Measurements from ENCODE around the gene CRK. TPM values are rescaled to one million over a fixed set of nuclear protein-coding genes. Genes with fewer than 3 reads are reported as not detected.
"Not testable (repeated sequence)": the region's sequence is repeated elsewhere in the genome, so short reads cannot be mapped to it uniquely, and the experiment has no call there.

CRK gene
- total RNA-seq, 1 donor = 109 TPM

GRCh38 chr17:1390432-1391367 lies 65.3 kb downstream of the CRK start:
- H3K36me3 ChIP-seq (ENCODE audit: insufficient read depth, low read length) = peaks cover 8% of the 10 kb centered on the region
- peaks cover 56% of the 10 kb centered on the region for H3K4me1 ChIP-seq (ENCODE audit: insufficient read depth, low read length)
- H3K27ac ChIP-seq (ENCODE audit: low read depth, low read length) = peak overlapping the region; percentile 56
- H3K27me3 ChIP-seq (ENCODE audit: insufficient read depth, low read length) = no peaks in the 10 kb centered on the region
- peaks cover 88% of the 10 kb centered on the region for H4K20me1 ChIP-seq (ENCODE audit: insufficient read depth, low read length)
- no peaks in the 10 kb centered on the region for H3K9me3 ChIP-seq (ENCODE audit: low read depth, low read length)
- H3K79me2 ChIP-seq (ENCODE audit: insufficient read depth, low read length) = peaks cover 100% of the 10 kb centered on the region
- no peak overlapping the region for H3K4me3 ChIP-seq (ENCODE audit: insufficient read depth, low read length)
- TF ChIP-seq CTCF (IDR thresholded peaks at IDR 0.05; ENCODE audit: extremely low read depth, low read depth, low read length) = no peak
- peak; percentile 26 for DNase-seq (ENCODE audit: insufficient read length, low spot score, missing footprints)
- H2AFZ ChIP-seq (ENCODE audit: low read length) = no peak overlapping the region
- H3K4me2 ChIP-seq (ENCODE audit: insufficient read depth, low read length) = peak overlapping the region; percentile 47

- H2AFZ ChIP-seq (ENCODE audit: low read length); H3K27ac ChIP-seq (ENCODE audit: low read depth, low read length); H3K9me3 ChIP-seq (ENCODE audit: low read depth, low read length); H3K4me2 ChIP-seq (ENCODE audit: insufficient read depth, low read length); H3K4me3 ChIP-seq (ENCODE audit: insufficient read depth, low read length); H3K27me3 ChIP-seq (ENCODE audit: insufficient read depth, low read length): not testable (repeated sequence)
- DNase-seq (ENCODE audit: insufficient read length, low spot score, missing footprints) = peak; percentile 21
- peaks cover 93% of the 10 kb centered on the region for H4K20me1 ChIP-seq (ENCODE audit: insufficient read depth, low read length)
- H3K4me1 ChIP-seq (ENCODE audit: insufficient read depth, low read length) = peaks cover 51% of the 10 kb centered on the region
- peaks cover 100% of the 10 kb centered on the region for H3K79me2 ChIP-seq (ENCODE audit: insufficient read depth, low read length)
- H3K36me3 ChIP-seq (ENCODE audit: insufficient read depth, low read length) = peaks cover 10% of the 10 kb centered on the region
Measured at GRCh38 chr17:1387490-1388227, 68.4 kb downstream of the CRK start.

- Histone ChIP-seq H3K4me1 (ENCODE audit: insufficient read depth, low read length) (peaks cover 42% of the 10 kb centered on the region), H4K20me1 (ENCODE audit: insufficient read depth, low read length) (peaks cover 89% of the 10 kb centered on the region), H3K36me3 (ENCODE audit: insufficient read depth, low read length) (peaks cover 10% of the 10 kb centered on the region), H3K79me2 (ENCODE audit: insufficient read depth, low read length) (peaks cover 99% of the 10 kb centered on the region), H3K27ac (ENCODE audit: low read depth, low read length) (peak overlapping the region; percentile 30)
- not testable (repeated sequence) for H3K27me3 ChIP-seq (ENCODE audit: insufficient read depth, low read length); H3K4me3 ChIP-seq (ENCODE audit: insufficient read depth, low read length); H3K9me3 ChIP-seq (ENCODE audit: low read depth, low read length); H2AFZ ChIP-seq (ENCODE audit: low read length); DNase-seq (ENCODE audit: insufficient read length, low spot score, missing footprints); H3K4me2 ChIP-seq (ENCODE audit: insufficient read depth, low read length)
Measured at GRCh38 chr17:1386675-1387190, 69.3 kb downstream of the CRK start.

GRCh38 chr17:1386265-1386664 lies 69.8 kb downstream of the CRK start:
- Histone ChIP-seq H3K36me3 (ENCODE audit: insufficient read depth, low read length) (peaks cover 10% of the 10 kb centered on the region), H3K27me3 (ENCODE audit: insufficient read depth, low read length) (no peaks in the 10 kb centered on the region), H3K4me3 (ENCODE audit: insufficient read depth, low read length) (no peak overlapping the region), H3K9me3 (ENCODE audit: low read depth, low read length) (no peaks in the 10 kb centered on the region), H3K4me1 (ENCODE audit: insufficient read depth, low read length) (peaks cover 41% of the 10 kb centered on the region), H2AFZ (ENCODE audit: low read length) (no peak overlapping the region), H3K79me2 (ENCODE audit: insufficient read depth, low read length) (peaks cover 99% of the 10 kb centered on the region), H3K27ac (ENCODE audit: low read depth, low read length) (no peak overlapping the region), H3K4me2 (ENCODE audit: insufficient read depth, low read length) (no peak overlapping the region), H4K20me1 (ENCODE audit: insufficient read depth, low read length) (peaks cover 89% of the 10 kb centered on the region)
- no peak for DNase-seq (ENCODE audit: insufficient read length, low spot score, missing footprints)
- no peak for TF ChIP-seq CTCF (IDR thresholded peaks at IDR 0.05; ENCODE audit: extremely low read depth, low read depth, low read length)

Measured in osteoblast (primary cell).